HG03097 (cell line): ENCODE measurements around the gene GPD1.
"Not testable (repeated sequence)": the region's sequence is repeated elsewhere in the genome, so short reads cannot be mapped to it uniquely, and the experiment has no call there.

ENCODE experiments used
- ATAC-seq: cut with Tn5 transposase; IDR thresholded peaks from one replicate; pipeline ENCODE4 v1.9.1; 2021; ENCODE audit not compliant: unreplicated experiment, low FRiP score

Gene GPD1

GRCh38 chr12:50073206-50073605, 30.6 kb upstream of the GPD1 start:
- no peak for ATAC-seq

GRCh38 chr12:50073712-50074111, 30.1 kb upstream of the GPD1 start:
- no peak for ATAC-seq

GRCh38 chr12:50074936-50075807, 28.6 kb upstream of the GPD1 start:
- no peak for ATAC-seq

GRCh38 chr12:50075808-50076170, 28.0 kb upstream of the GPD1 start:
- no peak for ATAC-seq

GRCh38 chr12:50077099-50077498, 26.7 kb upstream of the GPD1 start:
- no peak for ATAC-seq

- no peak for ATAC-seq
Observed at GRCh38 chr12:50078281-50078680, 25.5 kb upstream of the GPD1 start.

- ATAC-seq = no peak
Observed at GRCh38 chr12:50079771-50080170, 24.0 kb upstream of the GPD1 start.

GRCh38 chr12:50081096-50081808, 22.6 kb upstream of the GPD1 start:
- ATAC-seq = no peak

GRCh38 chr12:50082644-50083043, 21.2 kb upstream of the GPD1 start:
- no peak for ATAC-seq

GRCh38 chr12:50083301-50083700, 20.5 kb upstream of the GPD1 start:
- ATAC-seq = no peak

- ATAC-seq = not testable (repeated sequence)
Observed at GRCh38 chr12:50084409-50084774, 19.4 kb upstream of the GPD1 start.

- peak; percentile 71 for ATAC-seq
Observed at GRCh38 chr12:50084775-50085614, 18.8 kb upstream of the GPD1 start, which contains the start of gene SMARCD1. SMARCD1 (plus strand) TSS chr12:50085342; CDS start chr12:50085370, 28 bp downstream.

- peak; percentile 7 for ATAC-seq
Observed at GRCh38 chr12:50085615-50086072, 18.2 kb upstream of the GPD1 start.

GRCh38 chr12:50086148-50086547, 17.7 kb upstream of the GPD1 start:
- no peak for ATAC-seq

- ATAC-seq = no peak
Observed at GRCh38 chr12:50087151-50087550, 16.7 kb upstream of the GPD1 start.

GRCh38 chr12:50087995-50088394, 15.8 kb upstream of the GPD1 start:
- no peak for ATAC-seq

- ATAC-seq = no peak
Observed at GRCh38 chr12:50088577-50089335, 15.1 kb upstream of the GPD1 start.

GRCh38 chr12:50089730-50090129, 14.1 kb upstream of the GPD1 start:
- no peak for ATAC-seq

- no peak for ATAC-seq
Observed at GRCh38 chr12:50090391-50090790, 13.4 kb upstream of the GPD1 start.

- no peak for ATAC-seq
Observed at GRCh38 chr12:50097952-50098351, 5.9 kb upstream of the GPD1 start.
